Suppressor macrophage treated with lipopolysaccharide for 4 hours (primary cell): Measurements from ENCODE around the gene TELO2.

Experiments used
- DNase-seq: peaks from one replicate; pipeline ENCODE4 v3.0.0-alpha.2; 2020

Gene TELO2

DNA sequence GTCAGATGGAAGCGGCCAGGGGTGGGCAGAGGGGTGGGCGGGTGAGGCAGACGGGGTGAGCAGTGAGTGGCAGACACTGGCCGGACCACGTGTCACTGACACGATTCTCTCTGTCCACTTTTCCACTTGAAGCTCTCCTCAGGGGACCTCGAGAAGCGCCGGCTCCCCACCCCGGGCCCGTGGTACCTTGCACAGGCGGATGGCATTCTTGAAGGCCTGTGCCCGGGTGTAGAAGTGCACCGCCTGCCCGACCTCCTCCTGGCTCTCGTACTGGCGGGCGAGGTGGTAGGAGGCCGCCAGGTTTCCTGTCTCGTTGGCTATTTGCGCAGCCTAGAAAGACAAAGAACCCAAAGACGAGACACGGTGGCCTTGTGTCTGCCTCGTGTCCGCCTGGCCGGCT, 31.2 kb downstream of the TELO2 start:
- DNase-seq = no peak

DNA sequence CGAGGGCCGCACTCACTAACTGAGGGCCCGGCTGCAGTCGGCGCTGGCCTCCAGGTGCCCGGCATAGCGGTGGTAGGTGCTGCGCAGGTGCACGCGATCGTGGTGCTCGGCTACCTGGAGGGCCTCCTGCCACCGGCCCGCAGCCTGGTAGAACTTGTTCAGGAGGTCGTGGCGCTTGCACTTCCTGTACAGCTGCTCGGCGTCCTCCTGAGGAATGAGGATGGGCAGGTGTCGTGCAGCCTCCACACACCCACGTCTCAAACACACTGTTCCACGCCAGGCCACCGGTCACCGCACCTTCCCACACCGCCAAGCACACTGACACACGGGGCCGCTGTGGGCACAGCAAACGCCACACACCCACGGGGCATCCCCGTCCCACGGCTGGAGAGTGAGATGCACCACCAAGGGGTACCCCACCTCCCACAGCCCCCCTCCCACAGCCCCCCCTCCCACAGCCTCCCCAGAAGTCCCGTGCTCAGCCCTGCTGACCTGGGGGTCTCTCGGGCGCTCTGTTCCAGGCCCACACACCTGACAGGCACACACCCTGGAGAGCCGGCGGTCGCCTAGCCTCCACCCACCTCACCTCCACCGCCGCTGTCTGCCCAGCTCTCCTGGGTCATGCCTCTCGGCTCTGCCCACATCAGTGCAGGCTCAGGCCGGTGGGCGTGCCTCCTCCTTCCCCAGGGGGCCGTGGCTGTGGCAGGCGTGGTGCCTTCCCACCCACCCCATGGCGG, 32.9 kb downstream of the TELO2 start:
- no peak for DNase-seq

- no peak for DNase-seq
Measured at GRCh38 chr16:1526608-1527555, 33.7 kb downstream of the TELO2 start.

GRCh38 chr16:1527836-1528811, 35.0 kb downstream of the TELO2 start:
- DNase-seq = no peak

GRCh38 chr16:1528921-1529537, 35.9 kb downstream of the TELO2 start:
- DNase-seq = no peak

DNA sequence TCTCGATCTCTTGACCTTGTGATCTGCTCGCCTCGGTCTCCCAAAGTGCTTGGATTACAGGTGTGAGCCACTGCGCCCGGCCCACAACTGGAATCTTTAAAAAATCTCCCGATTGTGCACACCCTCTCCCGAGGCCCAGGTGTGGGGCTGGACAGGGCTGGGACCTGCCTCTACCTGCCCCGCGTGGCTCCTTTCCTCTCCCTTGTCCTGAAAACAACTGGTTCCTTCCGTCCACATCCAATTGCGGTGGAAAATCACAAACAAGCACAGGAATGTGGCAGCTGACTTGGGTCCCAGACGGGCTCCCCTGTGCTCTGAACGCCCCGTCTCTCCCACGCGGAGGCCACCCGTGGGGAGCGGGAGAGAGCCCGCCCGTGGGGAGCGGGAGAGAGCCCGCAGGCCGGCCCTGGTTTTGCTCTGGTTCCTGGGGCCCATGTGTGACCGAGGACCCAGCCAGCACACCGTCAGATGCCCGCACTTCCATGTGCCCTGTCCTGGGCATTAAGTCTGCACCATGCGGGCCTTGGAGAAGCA, 37.3 kb downstream of the TELO2 start:
- DNase-seq = no peak

- DNase-seq = no peak
Measured at GRCh38 chr16:1530883-1531637, 37.9 kb downstream of the TELO2 start.

GRCh38 chr16:1531638-1531910, 38.4 kb downstream of the TELO2 start:
- DNase-seq = no peak

DNA sequence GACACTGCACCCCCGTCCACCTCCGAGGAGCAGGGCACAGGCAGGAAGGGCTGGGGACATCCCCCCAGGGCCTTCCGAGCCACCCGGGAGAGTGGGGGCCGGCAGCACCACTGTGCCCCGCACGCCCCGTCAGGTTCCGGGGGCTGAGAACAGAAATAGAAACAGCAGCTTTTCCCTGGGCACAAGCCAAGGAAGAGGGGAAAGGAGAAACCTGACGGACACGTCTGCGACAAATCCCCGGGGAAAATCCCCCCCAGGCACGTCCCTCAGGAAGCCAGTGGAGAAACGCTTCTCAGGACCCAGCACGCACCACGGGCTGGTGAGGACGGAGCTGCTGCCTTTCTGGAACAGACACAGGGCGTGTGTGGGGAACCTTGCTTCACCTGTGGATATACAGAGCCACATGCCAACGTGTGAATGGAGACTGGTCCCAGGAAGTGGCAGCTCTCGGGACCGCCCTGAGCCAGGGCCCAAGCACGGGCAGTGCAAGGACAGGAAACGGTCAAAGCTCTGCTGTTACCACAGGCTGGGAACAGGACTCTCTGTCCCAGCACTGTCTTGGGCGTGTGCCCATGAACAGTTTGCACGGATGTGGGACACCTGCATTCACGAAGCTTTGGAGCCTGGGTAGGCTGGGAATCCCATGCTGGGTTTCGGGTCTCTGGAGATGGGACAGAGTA, 39.1 kb downstream of the TELO2 start:
- DNase-seq = no peak

DNA sequence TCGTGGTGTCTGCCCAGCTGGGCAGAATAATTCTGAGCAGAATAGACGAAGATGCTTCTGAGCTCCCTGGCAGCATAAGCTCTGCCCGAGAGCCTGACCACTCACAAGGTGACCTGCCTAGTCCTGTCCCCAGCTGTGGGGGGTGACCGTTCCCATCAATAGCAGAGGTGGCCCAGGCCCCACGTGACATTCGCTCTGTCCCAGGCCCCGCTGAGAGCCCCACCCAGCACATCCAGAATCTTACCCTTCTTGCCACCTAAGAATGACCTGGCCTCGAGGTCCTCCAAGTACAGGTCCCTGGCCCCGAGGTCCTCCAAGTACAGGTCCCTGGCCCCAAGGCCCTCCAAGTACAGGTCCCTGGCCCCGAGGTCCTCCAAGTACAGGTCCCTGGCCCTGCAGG, 39.6 kb downstream of the TELO2 start:
- no peak for DNase-seq

DNA sequence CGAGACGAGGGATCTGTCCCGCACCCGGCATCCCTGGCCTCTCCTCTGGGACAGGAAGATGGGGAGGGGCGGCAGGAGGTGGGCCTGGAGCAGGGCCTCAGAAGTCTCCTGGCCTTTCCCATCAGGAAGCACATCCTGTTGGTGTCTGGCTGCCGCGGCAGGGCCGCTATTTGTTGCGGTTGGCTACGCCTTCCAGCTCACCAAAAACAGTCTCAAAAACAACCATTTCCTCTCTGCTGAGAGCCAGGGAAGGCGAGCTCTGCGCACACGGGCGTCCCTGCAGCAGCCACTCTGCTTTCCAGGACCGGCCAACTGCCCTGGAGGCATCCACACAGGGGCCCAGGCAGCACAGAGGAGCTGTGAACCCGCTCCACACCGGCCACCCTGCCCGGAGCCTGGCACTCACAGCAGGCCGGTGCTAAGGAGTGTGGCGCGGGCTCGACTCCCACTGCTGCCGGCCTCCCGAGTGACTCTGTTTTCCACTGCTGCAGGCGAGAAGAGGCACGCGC, 40.3 kb downstream of the TELO2 start, which contains the start of gene TMEM204:
Gene TMEM204, plus strand, starts transcription at position 224 of the 509 bp plus-strand sequence. CDS start 610 bp downstream, outside the sequence.
- DNase-seq = no peak

DNA sequence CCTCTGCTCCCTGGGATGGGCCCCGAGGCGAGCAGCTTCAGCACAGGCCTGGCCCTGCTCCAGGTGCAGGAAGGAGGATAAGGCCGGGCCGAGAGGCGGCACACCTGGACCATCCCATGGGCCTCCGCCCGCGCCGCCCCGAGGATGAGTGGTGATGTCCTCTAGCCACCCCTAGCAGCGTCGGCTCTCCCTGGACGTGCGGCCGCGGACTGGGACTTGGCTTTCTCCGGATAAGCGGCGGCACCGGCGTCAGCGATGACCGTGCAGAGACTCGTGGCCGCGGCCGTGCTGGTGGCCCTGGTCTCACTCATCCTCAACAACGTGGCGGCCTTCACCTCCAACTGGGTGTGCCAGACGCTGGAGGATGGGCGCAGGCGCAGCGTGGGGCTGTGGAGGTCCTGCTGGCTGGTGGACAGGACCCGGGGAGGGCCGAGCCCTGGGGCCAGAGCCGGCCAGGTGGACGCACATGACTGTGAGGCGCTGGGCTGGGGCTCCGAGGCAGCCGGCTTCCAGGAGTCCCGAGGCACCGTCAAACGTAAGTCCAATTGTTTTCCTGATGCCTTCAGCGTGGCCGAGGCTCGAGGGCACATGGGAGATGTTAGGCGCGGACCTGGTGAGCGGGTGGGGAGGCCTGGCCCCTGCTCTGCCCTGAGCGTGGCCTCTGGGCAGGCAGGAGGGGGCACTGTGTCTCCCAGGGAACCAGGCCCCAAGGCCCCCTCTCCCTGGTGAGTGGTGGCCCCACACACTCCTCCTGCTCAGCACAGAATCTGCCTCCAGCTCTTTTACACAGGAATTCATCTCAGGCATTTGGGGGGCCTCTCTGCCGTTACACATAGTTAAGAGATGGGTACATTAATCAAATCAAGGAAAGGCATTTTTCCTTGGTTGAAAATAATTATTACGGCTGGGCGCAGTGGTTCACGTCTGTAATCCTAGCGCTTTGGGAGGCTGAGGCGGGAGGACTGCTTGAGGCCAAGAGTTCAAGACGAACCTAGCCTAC, 41.2 kb downstream of the TELO2 start:
- peak; percentile 19 for DNase-seq

DNA sequence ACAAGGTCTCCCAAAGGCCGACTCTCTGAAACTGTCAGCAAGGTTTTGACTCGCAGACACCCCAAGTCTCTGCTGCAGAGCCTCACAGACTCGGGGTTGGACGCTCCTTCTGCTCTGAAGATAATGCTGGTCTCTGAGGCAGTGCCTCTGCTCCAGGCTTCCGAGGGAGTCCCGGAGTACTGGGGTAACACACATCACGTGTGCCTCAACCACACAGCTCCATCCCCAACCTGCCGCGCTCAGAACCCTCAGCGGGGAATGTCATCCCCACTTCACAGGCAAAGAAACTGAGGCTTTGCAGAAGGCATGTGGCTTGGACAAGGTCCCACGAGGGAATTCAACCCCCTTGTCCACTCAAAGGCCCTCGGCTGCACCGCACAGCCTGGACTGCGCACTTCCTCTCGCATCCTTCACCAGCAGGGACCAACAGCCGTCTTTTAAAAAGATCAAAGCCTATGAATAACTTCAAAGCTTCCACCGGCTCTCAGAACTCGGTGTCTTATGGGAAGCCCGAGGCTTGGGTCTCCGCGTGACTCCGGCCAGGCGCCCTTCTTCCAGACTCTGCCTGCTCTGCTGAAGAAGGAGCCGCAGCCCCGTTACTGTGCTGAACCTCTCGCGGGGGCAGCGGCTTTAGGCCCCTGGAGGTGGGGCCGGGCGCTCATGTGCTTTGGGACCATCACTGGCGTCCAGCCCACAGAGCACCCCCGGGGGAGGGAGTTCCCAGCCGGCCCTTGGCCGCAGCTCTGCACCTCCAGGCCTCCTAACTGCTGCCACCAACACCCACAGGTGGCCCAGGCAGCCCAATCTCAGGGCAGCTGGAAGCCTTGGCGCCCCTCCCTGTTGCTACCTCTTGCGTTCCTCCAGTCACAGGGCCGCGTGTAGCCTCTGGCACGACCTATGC, 42.5 kb downstream of the TELO2 start:
- no peak for DNase-seq

- no peak for DNase-seq
Measured at GRCh38 chr16:1536601-1537000, 43.4 kb downstream of the TELO2 start.

DNA sequence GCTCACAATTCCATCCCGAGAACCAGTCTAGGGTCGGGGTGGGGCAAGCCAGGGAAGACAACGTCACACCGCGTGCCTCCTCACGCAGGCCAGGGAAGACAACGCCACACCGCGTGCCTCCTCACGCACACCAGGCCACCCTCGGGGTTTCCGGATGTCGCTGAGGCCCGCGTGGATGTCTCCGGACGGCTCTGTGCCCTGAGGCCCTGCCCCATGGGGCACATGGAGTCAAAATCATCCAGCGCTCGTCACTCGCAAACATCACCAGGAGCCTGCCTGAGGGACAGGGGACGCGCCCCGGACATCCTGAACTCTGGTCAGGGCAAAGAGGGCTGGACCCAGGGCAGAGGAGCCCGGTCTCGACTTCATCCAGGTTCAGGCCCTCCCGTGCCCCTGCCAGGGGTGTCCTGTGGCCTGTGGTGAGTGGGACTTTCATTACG, 44.0 kb downstream of the TELO2 start:
- DNase-seq = no peak

DNA sequence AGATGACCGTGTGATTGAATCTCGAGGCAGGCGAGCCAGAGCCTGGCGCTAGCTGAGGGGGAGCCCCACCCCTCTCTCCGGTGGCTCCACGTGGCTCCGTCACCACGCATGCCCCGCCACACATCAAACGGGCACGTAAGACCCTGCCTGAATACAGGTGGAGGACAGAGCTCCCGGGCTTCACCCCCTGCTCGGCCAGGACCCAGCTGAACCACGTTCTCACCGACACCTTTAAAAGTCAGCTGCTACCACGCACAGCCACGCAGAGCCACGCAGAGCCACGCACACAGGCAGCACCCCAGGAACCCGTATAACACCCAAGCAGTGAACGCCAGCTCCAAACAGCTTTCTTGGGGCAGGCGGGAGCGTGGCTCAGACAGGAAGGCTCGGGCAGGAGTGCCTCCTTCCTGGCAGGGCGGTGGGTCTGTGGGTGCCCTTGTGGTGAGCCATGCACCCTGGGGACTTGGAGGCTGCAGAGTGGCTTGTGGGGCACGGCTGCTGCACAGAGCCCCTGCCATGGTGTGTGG, 44.7 kb downstream of the TELO2 start:
- DNase-seq = no peak

- no peak for DNase-seq
Measured at GRCh38 chr16:1538804-1539520, 45.8 kb downstream of the TELO2 start.
